GM19438 (cell line): ENCODE results near the gene VWDE.

Source experiments
- ATAC-seq: cut with Tn5 transposase; IDR thresholded peaks from one replicate; pipeline ENCODE4 v1.9.1; 2021; ENCODE audit warnings: low read depth; ENCODE audit not compliant: unreplicated experiment

VWDE gene

GRCh38 chr7:12294701-12295100 is 109.0 kb downstream of the VWDE start:
- peak; percentile 93 for ATAC-seq

- ATAC-seq: no peak
Measured at GRCh38 chr7:12291870-12292269, 111.8 kb downstream of the VWDE start.

- no peak for ATAC-seq
Measured at GRCh38 chr7:12290761-12291160, 112.9 kb downstream of the VWDE start.

GRCh38 chr7:12289996-12290395 is 113.7 kb downstream of the VWDE start:
- no peak for ATAC-seq

- no peak for ATAC-seq
Measured at GRCh38 chr7:12287901-12288300, 115.8 kb downstream of the VWDE start.

GRCh38 chr7:12281038-12281437 is 122.6 kb downstream of the VWDE start:
- no peak for ATAC-seq
